Measurements from ENCODE around the gene GABBR2. TPM values are rescaled to one million over a fixed set of nuclear protein-coding genes. Genes with fewer than 3 reads are reported as not detected.

Gene GABBR2
- total RNA-seq, 2 experiments from 2014 or later, result not detected

DNA sequence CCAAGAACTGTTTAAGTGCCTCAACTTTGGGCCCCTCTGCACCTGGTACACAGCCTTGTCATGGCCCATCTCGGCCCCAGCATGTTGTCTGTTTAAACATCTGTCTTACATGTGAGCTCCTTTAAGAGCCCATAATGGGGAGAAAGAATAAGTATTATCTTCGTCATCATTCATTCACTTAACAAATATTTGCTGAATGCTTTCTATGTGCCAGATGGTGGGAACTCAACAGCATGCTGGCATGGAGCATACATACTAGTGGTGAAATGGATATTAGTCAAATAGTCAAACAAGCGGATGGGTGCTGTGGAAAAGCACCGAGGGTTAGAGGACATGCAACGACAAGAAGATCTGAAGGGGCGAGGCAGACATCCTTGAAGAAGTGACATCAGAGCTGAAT, 54.5 kb downstream of the GABBR2 start:
- CTCF ChIA-PET, result no interaction called here
- DNase-seq (no peak), ATAC-seq (no peak)
- peaks cover 11% of the 10 kb centered on the region for H3K27me3 Mint-ChIP-seq
- peaks cover 2% of the 10 kb centered on the region for H3K4me1 Mint-ChIP-seq
- no peak overlapping the region for H3K4me3 Mint-ChIP-seq
- H3K9me3 Mint-ChIP-seq (ENCODE audit: low read depth), result no peaks in the 10 kb centered on the region
- H3K36me3 Mint-ChIP-seq, result no peaks in the 10 kb centered on the region
- no peak overlapping the region for H3K27ac Mint-ChIP-seq

GRCh38 chr9:98652741-98653140, 56.0 kb downstream of the GABBR2 start:
- CTCF ChIA-PET, result interaction anchor here (0.6 kb wide), 1 partner anchor 267 kb away, joined by 3 read pairs; no protein-coding TSS in a partner anchor

GRCh38 chr9:98652302-98652701, 56.4 kb downstream of the GABBR2 start:
- no peaks in the 10 kb centered on the region for H3K9me3 Mint-ChIP-seq (ENCODE audit: low read depth)
- H3K27me3 Mint-ChIP-seq, result peaks cover 11% of the 10 kb centered on the region
- H3K27ac Mint-ChIP-seq, result no peak overlapping the region
- CTCF ChIA-PET, result no interaction called here
- peaks cover 2% of the 10 kb centered on the region for H3K4me1 Mint-ChIP-seq
- DNase-seq, result no peak
- H3K36me3 Mint-ChIP-seq, result no peaks in the 10 kb centered on the region
- ATAC-seq, result no peak
- H3K4me3 Mint-ChIP-seq, result no peak overlapping the region

More at GRCh38 chr9:98652741-98653140, 56.0 kb downstream of the GABBR2 start:
- H3K27me3 Mint-ChIP-seq, result peaks cover 11% of the 10 kb centered on the region
- no peaks in the 10 kb centered on the region for H3K9me3 Mint-ChIP-seq (ENCODE audit: low read depth)
- DNase-seq (no peak), ATAC-seq (no peak)
- no peak overlapping the region for H3K27ac Mint-ChIP-seq
- H3K36me3 Mint-ChIP-seq, result no peaks in the 10 kb centered on the region
- H3K4me1 Mint-ChIP-seq, result peaks cover 2% of the 10 kb centered on the region
- H3K4me3 Mint-ChIP-seq, result no peak overlapping the region

DNA sequence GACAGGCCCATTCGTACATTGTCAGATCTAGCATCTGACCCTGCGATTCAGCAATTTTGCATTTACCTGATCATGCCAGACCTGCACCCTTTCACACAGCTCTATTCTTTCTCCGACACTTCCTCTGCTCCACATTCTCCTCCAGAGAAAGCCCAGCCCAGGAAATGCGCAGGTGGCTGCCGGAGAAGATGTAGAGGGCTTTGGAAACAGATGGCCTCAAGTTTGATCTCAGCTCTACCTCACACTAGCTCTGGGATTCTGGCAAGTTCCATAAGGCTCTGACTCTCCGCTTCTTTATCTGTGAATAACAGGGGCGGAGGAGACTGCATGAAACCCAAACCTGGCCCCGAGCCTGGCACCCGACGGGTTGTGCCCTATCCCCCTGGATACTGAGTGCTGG, 61.5 kb downstream of the GABBR2 start:
- ATAC-seq (no peak), DNase-seq (no peak)
- Mint-ChIP-seq H3K27ac (no peak overlapping the region), H3K36me3 (no peaks in the 10 kb centered on the region), H3K4me1 (peaks cover 2% of the 10 kb centered on the region), H3K9me3 (ENCODE audit: low read depth) (no peaks in the 10 kb centered on the region), H3K27me3 (peaks cover 20% of the 10 kb centered on the region), H3K4me3 (no peak overlapping the region)
- CTCF ChIA-PET, result no interaction called here

GRCh38 chr9:98644011-98644410, 64.7 kb downstream of the GABBR2 start:
- ATAC-seq (no peak), DNase-seq (no peak)
- Mint-ChIP-seq H3K9me3 (ENCODE audit: low read depth) (no peaks in the 10 kb centered on the region), H3K36me3 (no peaks in the 10 kb centered on the region), H3K27ac (no peak overlapping the region), H3K27me3 (peaks cover 26% of the 10 kb centered on the region), H3K4me3 (no peak overlapping the region), H3K4me1 (no peaks in the 10 kb centered on the region)
- CTCF ChIA-PET, result no interaction called here

DNA sequence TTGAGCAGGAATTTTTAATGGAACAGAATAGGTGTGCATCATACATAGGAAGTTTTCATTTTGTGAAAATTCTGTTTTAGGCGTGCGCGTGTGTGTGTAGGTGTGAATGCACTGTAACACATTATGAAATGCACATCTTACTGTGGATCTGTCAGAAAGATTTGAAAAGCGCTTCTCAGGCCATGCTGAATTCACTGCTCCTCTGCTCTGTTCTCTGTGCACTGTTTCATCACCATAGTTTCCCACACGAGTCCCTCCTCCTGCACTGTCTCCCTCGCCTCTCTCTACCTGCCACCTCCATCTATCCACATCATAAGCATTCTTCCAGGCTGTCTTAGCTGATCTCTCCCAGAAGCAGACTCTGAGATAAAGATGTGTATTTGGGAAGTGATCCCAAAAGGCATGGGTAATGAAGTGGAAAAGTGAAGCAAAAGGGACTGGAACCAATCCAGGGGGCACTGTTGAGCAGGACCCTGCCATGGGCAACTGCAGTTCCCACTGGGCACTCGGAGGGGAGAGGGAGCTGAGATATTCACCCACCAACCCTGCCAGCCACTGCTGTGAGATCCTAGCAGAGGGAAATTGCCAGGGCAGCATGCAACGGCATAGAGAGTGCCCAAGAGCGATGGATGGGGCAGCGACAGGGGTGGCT, 65.9 kb downstream of the GABBR2 start:
- DNase-seq, result no peak
- CTCF ChIA-PET, result no interaction called here
- H3K4me1 Mint-ChIP-seq, result no peaks in the 10 kb centered on the region
- H3K4me3 Mint-ChIP-seq, result no peak overlapping the region
- no peak for ATAC-seq
- H3K27ac Mint-ChIP-seq, result no peak overlapping the region
- no peaks in the 10 kb centered on the region for H3K36me3 Mint-ChIP-seq
- H3K9me3 Mint-ChIP-seq (ENCODE audit: low read depth), result no peaks in the 10 kb centered on the region
- H3K27me3 Mint-ChIP-seq, result peaks cover 27% of the 10 kb centered on the region

- no peaks in the 10 kb centered on the region for H3K4me1 Mint-ChIP-seq
- H3K4me3 Mint-ChIP-seq, result no peak overlapping the region
- CTCF ChIA-PET, result no interaction called here
- no peak overlapping the region for H3K27ac Mint-ChIP-seq
- H3K9me3 Mint-ChIP-seq (ENCODE audit: low read depth), result no peaks in the 10 kb centered on the region
- ATAC-seq (no peak), DNase-seq (no peak)
- peaks cover 29% of the 10 kb centered on the region for H3K27me3 Mint-ChIP-seq
- no peaks in the 10 kb centered on the region for H3K36me3 Mint-ChIP-seq
Measured at GRCh38 chr9:98641695-98642094, 67.0 kb downstream of the GABBR2 start.

DNA sequence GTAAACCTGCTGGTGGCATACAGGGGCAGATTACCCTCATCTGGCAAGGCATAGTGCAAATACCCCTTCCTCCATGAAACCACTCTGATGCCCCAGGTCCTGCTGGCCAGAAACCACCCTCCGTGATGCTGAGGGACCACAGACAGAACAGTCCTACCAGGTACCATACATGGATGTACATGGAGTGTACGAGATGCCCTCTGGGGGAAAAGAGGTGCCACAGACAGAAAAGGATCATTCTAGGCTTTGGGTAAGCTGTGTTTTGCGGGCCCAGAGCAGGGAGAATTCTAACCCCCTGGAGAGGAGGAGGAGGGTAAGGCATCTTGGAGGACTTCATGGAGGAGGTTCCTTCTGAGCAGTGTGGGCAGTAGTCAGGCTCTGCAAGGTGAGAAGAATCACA, 68.3 kb downstream of the GABBR2 start:
- H3K27me3 Mint-ChIP-seq, result peaks cover 29% of the 10 kb centered on the region
- no peak overlapping the region for H3K4me3 Mint-ChIP-seq
- H3K9me3 Mint-ChIP-seq (ENCODE audit: low read depth), result no peaks in the 10 kb centered on the region
- no peak overlapping the region for H3K27ac Mint-ChIP-seq
- DNase-seq, result no peak
- H3K36me3 Mint-ChIP-seq, result no peaks in the 10 kb centered on the region
- CTCF ChIA-PET, result no interaction called here
- no peak for ATAC-seq
- no peaks in the 10 kb centered on the region for H3K4me1 Mint-ChIP-seq

DNA sequence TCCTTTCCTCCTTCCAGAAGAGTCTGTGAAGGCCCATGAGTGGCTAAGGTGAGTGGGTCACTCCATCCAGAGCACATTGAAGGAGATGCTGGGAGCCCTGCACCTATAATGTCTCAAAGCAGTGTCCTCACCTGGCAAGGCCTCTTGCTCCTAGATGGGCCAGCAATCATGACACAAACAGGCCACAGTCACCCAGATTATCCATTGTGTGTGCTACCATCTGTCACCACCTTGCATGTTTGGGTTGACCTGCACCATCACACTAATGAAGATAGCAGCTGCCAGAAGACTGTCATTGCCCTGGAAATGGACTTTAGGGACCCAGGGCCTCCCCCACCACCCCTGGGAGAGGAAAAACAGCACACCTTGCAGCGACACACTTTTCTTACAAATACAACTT, 69.6 kb downstream of the GABBR2 start:
- DNase-seq (no peak), ATAC-seq (no peak)
- H3K4me1 Mint-ChIP-seq, result no peaks in the 10 kb centered on the region
- no peak overlapping the region for H3K27ac Mint-ChIP-seq
- H3K36me3 Mint-ChIP-seq, result no peaks in the 10 kb centered on the region
- CTCF ChIA-PET, result no interaction called here
- peaks cover 29% of the 10 kb centered on the region for H3K27me3 Mint-ChIP-seq
- H3K4me3 Mint-ChIP-seq, result no peak overlapping the region
- no peaks in the 10 kb centered on the region for H3K9me3 Mint-ChIP-seq (ENCODE audit: low read depth)

- DNase-seq (no peak), ATAC-seq (no peak)
- Mint-ChIP-seq H3K36me3 (no peaks in the 10 kb centered on the region), H3K27me3 (peaks cover 18% of the 10 kb centered on the region), H3K4me3 (no peak overlapping the region), H3K4me1 (no peaks in the 10 kb centered on the region), H3K9me3 (ENCODE audit: low read depth) (no peaks in the 10 kb centered on the region), H3K27ac (no peak overlapping the region)
- CTCF ChIA-PET, result no interaction called here
Measured at GRCh38 chr9:98637381-98637780, 71.4 kb downstream of the GABBR2 start.

DNA sequence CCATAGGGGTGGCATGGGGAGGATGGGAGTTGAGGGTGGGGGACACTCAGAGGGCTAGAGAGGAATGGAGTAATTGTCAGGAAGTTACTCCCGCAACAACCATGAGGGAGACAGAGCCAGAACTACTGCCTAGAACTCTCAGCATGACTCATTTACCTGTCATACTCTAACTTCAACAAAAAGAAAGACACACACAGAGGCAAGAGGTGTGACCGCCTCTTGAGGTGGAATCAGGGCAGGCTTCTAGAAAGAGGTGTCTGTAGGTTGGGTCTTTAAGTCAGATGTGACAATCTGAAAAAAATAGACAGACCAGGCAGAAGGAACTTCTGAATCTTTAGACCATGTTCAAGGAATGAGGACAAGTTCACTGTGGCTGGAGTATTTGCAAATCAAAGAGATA, 73.4 kb downstream of the GABBR2 start:
- Mint-ChIP-seq H3K4me3 (no peak overlapping the region), H3K27me3 (peaks cover 16% of the 10 kb centered on the region), H3K4me1 (no peaks in the 10 kb centered on the region), H3K27ac (no peak overlapping the region), H3K36me3 (no peaks in the 10 kb centered on the region), H3K9me3 (ENCODE audit: low read depth) (no peaks in the 10 kb centered on the region)
- DNase-seq (no peak), ATAC-seq (no peak)
- CTCF ChIA-PET, result no interaction called here

DNA sequence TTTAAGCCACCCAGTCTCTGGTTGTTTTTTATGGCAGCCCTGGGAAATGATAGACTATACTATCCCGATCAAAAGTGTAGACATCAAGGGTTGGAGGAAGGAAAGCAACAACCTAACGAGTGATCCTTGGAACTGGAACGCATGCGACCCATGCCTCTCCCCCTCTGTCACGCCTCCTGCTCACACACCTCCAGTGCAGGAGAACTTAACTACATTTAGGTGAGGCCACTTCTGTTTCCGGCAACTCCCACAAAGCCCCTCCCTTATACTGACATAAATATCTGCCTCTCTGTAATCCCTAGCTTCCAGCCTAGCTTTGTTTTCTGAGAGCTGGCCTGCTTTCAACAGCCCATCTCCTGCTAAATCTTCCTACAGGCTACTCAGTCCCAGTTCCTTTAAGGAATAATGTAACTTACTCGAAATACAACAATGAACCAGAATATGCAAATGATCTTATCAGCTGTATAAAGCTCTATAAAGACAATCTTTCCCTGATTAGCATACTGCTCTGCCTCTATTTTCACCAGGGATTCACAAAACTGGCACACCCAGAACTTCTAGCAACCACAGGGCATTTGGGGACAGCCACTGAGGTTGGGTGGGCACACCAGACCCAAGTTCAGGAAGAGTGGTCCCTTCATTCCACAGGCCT, 73.9 kb downstream of the GABBR2 start:
- H3K9me3 Mint-ChIP-seq (ENCODE audit: low read depth), result no peaks in the 10 kb centered on the region
- CTCF ChIA-PET, result no interaction called here
- no peak for ATAC-seq
- H3K4me1 Mint-ChIP-seq, result no peaks in the 10 kb centered on the region
- no peak overlapping the region for H3K27ac Mint-ChIP-seq
- no peaks in the 10 kb centered on the region for H3K36me3 Mint-ChIP-seq
- DNase-seq, result no peak
- H3K27me3 Mint-ChIP-seq, result peaks cover 21% of the 10 kb centered on the region
- H3K4me3 Mint-ChIP-seq, result no peak overlapping the region

DNA sequence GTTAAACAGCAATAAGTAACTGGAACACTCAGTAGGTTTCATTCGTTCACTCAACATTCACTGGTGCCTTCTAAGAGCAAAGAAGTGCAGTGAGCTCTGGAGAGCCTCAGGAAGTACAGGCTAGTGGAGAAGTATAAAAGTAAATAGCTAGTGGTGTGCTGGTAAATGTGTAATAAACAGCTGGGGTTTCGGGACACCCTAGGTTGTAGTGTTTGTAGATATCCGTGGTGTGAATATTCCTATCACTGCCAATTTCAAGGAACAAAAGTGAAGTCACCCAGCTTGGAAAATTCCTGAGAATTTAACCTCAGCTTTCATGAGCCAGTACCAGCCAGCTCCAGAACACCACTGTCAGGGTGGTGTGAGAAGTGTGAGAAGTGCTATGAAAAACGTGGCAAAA, 75.9 kb downstream of the GABBR2 start:
- peaks cover 30% of the 10 kb centered on the region for H3K27me3 Mint-ChIP-seq
- H3K4me1 Mint-ChIP-seq, result no peaks in the 10 kb centered on the region
- no peak overlapping the region for H3K4me3 Mint-ChIP-seq
- no peaks in the 10 kb centered on the region for H3K36me3 Mint-ChIP-seq
- no peak overlapping the region for H3K27ac Mint-ChIP-seq
- no peaks in the 10 kb centered on the region for H3K9me3 Mint-ChIP-seq (ENCODE audit: low read depth)
- no peak for ATAC-seq
- CTCF ChIA-PET, result no interaction called here
- DNase-seq, result no peak

- DNase-seq, result no peak
- ATAC-seq, result no peak
- no peak overlapping the region for H3K4me3 Mint-ChIP-seq
- no peaks in the 10 kb centered on the region for H3K4me1 Mint-ChIP-seq
- peaks cover 54% of the 10 kb centered on the region for H3K27me3 Mint-ChIP-seq
- H3K27ac Mint-ChIP-seq, result no peak overlapping the region
- H3K36me3 Mint-ChIP-seq, result no peaks in the 10 kb centered on the region
- H3K9me3 Mint-ChIP-seq (ENCODE audit: low read depth), result no peaks in the 10 kb centered on the region
- CTCF ChIA-PET, result no interaction called here
Measured at GRCh38 chr9:98627296-98627695, 81.4 kb downstream of the GABBR2 start.
